Measurements from ENCODE around the gene COL23A1.

The COL23A1 gene

DNA sequence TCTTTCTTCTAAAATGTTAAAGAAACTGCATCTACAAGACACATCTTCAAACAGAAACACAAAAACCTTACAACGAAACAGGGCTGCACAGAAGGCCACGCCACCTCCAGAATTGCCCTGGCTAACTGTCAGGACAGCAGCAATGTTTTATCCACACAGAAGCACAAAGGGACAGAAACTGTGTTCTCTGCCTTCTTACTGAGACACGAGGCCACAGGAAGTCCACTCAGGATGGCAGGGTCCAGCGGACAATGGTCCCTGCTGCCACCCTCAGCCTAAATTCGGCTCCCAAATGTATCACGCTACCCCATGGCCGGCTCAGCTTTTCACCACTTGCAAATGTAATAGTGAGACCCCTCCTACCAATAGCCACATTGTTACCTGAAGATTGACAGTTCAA lies 197.8 kb downstream of the COL23A1 start:
- DNase-seq (ENCODE audit: low read depth): no peak

DNA sequence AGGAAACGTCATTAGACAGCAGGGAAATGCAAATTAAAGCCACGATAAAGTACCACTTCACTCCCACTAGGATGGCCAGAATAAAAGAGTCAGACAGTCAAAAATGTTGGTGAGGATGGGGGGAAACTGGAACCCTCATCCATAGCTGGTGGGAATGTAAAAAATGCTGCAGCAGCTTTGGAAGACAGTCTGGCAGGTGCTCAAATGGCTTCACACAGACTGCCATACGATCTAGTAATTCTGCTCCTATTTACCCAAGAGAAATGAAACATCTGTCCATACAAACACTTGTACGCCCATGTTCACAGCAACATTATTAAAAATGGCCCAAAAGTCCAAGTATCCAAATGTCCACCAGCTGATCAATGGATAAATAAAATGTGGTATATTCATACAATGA lies 198.7 kb downstream of the COL23A1 start:
- no peak for DNase-seq (ENCODE audit: low read depth)

DNA sequence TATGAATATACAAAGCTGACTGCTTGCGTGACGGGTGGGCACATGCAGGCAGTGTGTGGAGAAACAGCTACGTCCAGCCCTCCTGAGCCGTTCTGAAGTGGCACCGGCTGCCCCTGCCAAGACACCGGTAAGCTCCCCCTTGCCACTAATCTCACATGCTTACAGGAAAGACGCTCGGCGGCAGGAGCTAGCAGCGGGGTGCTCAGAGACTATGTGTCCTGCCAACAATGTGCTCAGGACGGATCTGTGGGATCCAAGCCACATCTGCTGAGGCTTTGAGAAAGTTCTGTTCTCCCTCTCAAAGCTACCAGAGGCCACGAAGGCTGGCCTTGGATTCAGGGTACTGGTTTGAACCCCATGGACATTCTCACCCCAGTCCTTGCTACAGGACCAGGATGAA lies 200.4 kb downstream of the COL23A1 start:
- DNase-seq (ENCODE audit: low read depth): no peak

DNA sequence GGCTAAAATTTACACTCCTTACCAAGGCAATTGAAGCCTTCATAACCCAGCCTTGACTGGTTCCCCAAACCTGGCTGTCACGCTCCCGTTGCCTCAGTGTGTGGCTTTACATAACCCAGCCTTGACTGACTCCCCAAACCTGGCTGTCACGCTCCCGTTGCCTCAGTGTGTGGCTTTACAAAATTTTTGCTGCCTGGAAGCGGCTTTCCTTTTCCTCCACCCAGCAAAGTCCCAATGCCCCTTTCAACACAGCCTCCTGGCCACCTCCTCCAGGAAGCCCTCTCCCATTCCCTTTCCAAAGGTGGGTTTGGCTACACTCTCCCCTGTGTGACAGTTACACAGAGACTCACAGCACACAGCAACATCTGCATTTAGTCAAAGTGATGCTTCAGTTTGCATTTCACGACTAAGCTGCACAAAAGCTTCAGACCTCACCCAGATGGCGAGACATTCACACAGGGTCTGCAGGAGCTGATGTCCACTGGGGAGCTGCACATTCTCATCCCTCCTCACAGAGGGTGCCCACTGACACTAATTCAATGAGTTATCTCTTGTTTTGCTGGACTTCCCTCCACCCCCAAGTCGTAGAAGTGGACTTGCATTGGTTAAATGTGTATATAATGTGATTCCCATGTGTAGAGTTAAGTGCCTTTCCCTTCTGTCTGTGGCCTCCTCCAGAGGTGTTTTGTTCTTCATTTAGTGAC lies 201.0 kb downstream of the COL23A1 start:
- no peak for DNase-seq (ENCODE audit: low read depth)

DNA sequence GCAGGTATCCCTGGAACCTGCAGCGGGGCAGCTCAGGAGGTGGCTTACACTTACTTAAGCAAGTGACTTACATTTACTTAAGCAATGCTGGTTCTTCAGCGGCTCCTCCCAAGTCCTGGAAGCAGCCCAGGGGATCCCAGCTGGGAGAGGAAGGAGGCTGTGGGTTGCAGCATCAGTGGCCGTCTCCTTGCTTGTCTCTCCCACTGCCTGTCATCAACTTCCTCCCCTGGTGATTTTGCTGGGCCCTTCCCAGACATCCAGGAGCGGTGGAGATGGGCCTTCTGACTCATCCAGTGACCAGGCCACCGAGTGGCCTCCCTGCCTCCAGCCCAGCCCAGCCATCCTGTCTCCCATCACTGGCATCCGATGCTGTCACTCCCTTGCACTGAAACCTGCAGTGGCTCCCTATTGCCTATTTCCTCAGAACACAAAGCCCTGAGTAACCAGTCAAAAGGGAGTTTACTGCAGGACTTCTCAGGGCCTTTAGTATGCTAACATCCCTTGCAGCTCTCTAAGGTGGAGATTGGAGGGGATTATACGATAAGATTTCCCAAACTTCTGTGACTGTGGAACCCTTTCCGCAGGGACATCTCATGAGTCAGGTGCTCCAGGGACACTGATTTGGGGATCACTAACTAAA lies 201.7 kb downstream of the COL23A1 start:
- DNase-seq (ENCODE audit: low read depth): no peak

DNA sequence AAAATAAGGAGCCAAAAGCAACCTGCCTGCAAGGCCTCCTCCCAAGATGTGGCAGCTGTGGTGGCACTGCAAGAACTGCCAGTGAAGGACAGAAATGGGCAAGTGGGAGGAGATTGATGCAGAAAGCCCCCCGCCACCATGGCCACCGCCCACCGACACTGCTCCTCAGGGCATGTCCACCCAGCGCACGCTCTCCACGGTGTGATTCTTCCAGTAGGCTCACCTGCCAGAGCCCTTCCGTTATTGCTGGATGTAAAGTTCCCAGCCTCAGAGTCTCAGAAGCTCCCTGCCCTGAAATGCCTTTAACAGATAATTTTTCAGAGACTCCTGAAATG lies 202.4 kb downstream of the COL23A1 start:
- DNase-seq (ENCODE audit: low read depth): no peak

DNA sequence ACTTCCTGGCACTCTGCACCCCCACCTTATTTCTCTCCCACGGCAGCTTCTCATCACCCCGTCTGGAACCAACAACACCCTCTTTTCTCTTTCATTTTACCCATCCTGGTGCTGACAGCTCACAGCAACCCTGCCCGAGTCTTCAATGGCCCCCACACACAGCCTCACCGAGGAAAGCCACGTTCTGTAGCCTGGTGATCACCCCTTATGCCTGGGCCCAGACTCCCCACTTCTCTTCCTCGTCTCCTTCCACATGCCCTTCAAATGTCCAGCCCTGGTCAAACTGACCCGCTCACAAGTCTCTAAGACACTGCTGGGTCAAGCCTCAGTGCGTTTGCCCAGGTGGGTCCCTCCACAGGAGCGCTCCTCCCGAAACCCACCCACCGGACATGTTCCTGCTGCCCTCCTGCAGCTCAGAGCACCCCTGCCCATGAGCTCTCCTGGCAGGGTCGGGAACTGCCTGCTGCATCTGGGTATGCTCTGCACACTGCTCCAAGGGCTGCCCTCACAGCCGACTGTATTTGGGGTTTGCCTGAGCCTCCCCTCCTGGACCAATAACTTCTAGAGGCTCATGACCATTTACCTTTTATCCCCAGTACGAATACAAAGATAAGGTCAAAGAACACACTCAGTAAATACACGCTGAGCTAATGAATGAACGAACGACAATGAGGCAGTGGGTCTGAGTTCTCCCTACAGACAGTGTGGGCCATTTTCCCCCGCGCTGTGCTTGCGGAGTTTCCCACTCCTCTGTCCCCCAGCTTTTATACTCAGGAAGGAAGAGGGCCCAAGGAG lies 202.9 kb downstream of the COL23A1 start:
- no peak for DNase-seq (ENCODE audit: low read depth)

DNA sequence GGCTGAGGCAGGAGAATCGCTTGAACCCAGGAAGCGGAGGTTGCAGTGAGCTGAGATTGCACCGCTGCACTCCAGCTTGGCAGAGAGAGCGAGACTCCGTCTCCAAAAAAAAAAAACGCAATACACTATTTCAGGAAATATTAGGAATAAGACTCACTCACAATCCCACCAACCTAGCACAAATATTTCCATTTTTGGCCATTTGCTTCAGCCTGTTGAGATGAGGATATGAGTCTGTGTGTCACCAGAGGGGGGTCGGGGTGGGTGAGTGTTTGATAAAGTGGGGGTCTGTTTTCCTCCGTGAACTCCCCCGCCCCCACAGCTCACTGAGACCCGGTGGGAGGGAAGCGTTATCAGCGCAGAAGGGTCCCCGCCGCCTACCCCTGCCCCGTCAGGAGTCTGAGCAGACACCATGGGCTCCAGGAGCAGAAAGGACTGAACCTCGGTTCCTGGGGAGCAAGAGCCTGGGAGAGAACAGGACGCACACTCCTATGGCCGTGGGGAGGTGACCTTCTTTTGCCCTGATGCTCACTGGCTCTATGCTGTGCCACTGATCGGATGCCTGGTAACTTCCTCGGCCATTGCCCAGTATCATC lies 203.8 kb downstream of the COL23A1 start:
- no peak for DNase-seq (ENCODE audit: low read depth)

DNA sequence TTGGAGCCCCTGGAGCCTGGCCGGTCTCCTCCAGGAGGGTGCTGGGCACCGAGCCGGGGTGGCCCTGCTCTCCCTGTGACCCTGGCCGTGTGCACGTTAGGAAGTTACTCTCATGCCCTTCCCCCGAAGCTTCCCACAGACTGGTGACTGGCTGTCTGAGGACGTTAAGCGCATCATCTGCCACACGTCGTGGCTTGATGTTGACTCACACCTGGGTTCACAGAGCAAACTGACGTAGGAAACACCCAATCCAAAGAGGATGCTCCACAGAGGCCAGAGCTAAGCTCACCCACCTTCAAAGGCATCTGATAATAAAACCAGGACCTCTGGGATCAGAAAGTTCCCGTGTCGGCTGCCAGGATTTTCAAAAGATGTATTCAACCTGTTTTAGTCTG lies 204.7 kb downstream of the COL23A1 start:
- DNase-seq (ENCODE audit: low read depth): no peak

DNA sequence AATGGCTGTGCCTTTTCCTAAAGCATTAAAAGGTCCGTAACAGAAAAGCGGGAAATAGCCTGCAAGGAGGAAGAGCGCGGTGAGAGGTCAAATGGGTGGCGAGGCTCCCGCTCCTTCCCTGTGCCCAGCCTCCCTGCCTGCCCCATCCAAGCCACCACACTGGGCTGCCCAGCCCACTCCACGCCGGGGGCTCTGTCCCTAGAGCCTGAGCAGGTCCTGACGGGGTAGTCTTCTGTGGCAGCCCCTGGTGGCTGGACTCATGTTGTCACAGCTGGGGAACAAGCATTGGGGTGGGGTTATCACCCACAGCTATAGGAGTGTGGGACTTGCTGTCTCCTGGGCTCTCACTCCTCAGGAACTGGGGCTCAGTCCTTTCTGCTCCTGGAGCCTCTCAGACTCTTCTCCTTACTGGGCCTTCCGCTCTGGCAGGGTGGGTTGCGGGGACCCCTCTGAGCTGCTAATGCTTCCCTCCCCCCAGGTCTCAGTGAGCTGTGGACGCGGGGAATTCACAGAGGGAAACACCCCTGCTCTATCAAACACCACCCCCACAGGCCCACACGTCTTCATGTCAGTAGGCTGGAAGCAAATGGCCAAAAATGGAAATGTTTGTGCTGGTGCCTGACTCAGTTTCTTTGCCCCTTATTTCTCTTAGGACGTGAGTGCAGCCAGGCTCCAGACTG lies 205.2 kb downstream of the COL23A1 start:
- no peak for DNase-seq (ENCODE audit: low read depth)

DNA sequence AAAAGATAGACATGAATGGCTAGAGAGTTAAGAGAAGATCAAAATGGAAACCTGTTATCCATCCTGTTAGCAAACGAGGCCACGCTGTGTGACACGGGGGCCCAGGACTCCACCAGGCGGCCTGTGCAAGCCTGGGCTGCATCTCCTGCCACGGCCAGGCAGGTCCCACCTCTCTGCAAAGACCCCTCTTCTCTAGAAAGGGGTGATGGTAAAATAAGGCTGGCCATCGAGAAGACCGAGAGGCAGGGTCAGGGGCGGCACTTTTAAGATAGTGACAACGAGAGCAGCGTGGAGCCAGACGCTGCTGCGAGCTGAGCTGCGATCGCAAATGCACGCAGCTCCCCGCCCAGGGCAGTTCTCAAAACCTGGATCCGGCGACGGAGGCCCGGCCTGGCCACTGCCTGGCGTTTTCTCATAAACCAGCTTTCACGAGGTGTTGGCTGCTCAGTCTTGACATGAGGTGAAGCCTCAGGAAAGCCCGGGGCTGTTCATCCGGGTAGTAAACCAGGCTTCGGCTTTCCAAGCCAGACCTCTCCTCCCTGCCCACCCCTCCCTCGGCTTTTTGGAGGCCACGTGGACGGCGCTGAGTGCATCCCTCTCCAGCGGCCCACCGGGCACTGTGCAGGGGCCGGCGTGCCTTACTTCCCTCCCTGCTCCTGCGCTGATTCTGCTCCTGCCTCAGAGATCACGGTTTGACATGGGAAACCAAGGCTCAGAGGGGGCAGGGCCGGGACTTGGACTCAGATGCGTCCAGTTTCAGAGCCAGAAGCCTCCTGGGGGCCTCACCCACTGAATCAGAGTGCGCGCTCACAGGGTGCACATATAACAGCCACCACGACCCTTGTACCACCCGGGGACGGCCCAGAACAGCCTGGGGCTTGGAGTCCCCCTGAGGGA lies 206.0 kb downstream of the COL23A1 start:
- DNase-seq (ENCODE audit: low read depth): no peak

DNA sequence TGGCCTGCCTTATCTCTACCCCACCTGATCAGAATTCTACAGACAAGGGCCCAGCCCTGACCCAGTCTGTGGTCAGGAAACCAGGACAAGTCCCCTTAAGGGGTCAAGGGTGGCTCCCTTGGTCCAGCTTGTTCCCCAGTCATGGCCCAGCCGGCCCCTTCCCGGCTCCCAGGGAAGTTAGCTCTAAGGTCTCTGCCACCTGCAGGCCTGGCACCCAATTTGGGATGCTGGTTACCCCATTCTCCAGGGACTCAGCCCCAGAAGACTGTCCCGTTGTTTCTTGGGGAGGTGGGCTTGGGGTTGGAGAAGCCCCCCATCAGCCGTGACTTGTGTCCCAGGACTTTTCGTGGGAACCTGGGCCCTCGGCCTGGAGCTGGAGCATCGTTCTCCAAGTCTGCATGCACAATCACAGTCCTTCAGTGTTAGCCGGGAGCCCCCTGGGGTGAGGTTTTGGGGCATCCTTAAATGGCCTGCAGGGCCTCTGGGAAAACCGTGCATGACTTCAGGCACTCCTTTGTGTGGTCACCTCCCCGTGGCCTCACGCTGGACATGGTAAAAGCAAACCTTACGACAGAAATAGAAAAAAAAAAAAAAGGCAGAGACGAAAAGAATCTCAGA lies 206.8 kb downstream of the COL23A1 start:
- no peak for DNase-seq (ENCODE audit: low read depth)

DNA sequence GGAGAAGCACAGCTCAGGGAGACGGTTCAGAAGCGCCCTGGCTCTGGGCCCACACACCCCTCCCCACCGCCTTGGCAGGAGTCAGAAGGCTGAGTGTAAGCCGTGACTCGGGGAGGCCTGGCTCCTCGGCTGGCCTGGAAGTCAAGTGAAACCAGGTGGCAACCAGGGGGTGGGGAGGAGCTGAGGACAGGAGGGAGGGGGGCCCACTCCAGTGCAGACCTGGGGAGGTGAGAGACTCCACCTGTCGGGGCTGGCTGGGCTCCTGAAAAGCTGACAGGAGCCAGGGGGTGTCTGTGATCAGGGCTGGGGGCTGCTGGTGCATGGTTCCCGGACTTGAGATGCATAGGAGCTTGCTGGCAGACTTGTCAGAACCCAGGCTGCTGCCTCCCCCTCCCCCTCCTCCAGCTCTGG lies 207.4 kb downstream of the COL23A1 start:
- no peak for DNase-seq (ENCODE audit: low read depth)

DNA sequence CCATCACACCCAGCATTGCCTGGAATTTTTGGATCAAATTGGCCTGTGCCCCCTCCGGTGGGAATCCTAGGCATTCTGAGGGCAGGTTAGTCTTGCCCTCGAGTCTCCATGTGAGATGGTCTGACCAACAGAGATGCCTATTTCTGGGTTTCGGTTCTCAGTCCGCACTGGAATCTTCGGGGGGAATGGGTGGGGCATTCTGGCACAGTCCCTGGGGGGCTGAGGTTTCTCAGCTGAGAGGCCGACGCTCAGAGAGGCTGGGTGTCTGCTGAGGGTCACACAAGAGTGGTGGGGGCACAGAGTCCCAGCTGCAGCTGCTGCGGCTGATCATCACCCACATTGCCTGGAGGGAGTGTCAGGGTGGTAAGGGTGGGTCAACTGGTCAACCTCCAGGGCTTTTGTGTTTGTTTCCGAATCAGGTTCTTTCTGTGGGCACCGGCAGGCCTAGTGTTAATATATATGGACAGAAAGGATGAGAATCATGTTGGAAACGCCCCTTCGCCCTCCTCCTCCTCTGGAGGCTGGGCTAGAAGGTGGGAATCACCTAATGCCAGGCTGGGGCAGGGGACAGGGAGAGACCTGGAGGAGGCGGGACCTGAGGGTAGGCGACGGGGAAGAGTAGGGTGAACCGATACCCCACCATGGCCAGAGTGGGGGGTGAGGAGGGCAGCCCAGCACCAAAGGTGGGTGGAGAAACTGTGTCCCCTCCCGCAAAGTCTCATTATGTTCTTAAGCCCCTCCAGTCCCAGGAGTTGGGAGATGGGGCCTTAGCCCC lies 208.1 kb downstream of the COL23A1 start:
- no peak for DNase-seq (ENCODE audit: low read depth)

DNA sequence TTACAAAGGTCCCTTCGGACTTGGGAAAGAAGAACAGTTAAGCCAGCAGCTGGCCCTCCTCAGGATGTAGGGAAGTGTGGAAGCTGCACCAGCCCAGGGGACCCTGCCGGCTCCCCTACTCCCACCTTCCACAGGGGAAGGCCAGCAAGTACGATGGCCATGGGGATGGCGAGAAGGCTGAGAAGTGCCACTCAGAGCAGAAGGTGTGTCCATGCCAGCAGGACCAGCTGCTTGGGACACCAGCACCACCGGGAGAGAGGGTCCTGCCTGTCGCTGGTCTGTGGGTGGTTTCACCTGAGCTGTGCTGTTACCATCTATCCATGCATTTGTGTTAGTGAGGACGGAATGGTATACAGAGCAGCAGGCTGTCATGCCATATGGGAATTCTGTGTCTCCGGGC lies 209.0 kb downstream of the COL23A1 start:
- no peak for DNase-seq (ENCODE audit: low read depth)

DNA sequence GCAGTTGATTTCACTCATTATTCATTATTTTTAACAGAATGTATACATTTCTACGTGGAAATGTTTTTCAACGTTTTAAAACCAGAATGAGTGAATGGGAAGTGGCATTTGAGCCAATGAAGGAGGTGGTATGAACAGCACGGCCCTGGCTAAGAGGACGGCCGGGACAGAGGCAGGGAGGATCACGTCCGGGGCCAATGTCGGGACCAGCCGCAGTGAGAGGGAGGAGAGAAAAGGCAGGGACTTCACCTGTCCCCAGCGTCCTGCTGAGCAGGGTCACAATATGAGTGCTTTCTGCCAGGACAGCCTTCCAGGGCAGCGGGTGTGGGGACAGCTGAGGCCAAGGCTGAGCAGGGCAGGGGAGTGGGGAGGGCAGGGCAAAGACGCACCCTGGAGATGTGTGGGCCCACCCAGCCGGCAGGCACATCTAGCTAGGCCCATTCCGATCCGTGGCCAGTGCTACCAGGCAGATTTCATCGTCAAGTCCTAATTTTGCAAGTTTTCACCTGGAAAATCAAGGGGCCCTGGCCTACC lies 209.6 kb downstream of the COL23A1 start:
- no peak for DNase-seq (ENCODE audit: low read depth)

DNA sequence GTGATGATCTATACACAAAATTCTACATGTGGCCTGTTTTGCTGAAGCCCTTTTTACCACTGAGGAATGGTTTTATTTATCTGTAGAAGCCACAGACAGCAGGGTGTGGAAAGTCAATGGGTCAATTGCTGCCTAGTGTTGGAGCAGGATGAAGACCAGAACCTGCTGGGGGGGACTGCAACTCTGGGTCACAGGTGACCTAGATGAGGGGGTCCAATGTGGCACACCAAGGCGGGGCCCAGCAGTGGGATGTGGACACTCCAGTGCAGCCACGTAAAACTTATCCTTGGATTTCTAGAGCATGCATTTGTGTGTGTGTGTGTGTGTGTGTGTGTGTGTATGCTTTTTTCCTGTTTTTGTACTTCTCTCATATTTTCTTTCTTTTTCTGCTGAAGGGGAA lies 210.1 kb downstream of the COL23A1 start:
- DNase-seq (ENCODE audit: low read depth): no peak

DNA sequence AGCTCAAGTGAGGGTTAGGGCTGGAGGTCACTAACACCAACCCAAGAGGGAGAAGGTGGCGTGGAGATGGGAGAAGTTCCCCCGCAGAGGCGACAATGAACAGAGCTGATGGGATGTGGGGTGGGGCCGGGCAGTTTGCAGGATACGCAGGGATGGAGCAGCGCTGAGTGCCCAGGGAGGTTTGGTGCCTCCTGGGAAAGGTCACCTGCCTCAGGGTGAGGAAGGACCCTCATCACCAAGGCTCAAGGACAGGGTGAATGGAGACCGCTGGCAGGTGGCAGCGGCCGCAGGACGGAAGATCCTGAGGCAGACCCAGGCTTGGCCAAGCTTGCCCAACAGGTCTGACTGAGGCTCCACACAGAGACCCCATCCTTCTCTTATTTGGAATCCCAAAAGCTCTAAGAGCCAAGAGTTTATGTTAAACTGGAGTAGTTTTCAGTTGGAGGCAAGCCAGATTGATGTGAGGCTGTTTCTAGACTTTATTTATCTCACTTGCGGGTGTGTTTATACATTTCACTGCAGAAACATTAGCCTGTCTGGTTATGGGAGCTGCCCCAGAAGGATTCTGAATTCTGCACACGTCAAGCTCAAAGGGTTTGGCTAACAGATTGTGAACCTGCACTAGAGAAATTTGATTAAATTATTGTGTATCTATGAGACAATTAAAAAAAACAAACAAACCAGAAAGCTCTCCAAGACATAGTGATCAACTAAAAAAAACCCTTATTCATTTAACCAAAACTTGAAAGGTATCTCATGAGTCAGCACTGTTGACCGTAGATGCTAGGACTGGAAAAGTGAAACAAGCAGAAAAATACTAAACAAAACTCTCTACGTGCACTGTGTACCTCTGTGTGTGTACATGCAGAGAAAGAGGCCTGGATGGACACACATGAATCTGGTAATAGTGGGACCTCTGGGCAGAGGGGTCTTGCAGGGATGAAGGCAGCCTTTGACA lies 211.4 kb downstream of the COL23A1 start:
- no peak for DNase-seq (ENCODE audit: low read depth)
